ENCODE data around the gene NXPH2. TPM values are rescaled to one million over a fixed set of nuclear protein-coding genes. Genes with fewer than 3 reads are reported as not detected.

Gene NXPH2
- polyA plus RNA-seq, 1 experiment: not detected

- no peak overlapping the region for H3K4me3 ChIP-seq (ENCODE audit: low read depth, low read length)
- H3K36me3 ChIP-seq (ENCODE audit: control insufficient read depth, insufficient read depth, low read length): no peaks in the 10 kb centered on the region
- TF ChIP-seq CTCF (IDR thresholded peaks at IDR 0.05; ENCODE audit: insufficient read depth, low read depth, low read length): no peak
- ChIA-PET CTCF (no interaction called here), POLR2A (no interaction called here)
- no peaks in the 10 kb centered on the region for H3K27me3 ChIP-seq (ENCODE audit: control insufficient read depth, insufficient read depth, low read length)
- DNase-seq (ENCODE audit: low read depth): no peak
These were observed 109.5 kb downstream of the NXPH2 start for GRCh38 chr2:138670734-138671133.

GRCh38 chr2:138665937-138666336 is 114.3 kb downstream of the NXPH2 start:
- no peak for DNase-seq (ENCODE audit: low read depth)
- no peak overlapping the region for H3K4me3 ChIP-seq (ENCODE audit: low read depth, low read length)
- ChIA-PET POLR2A (no interaction called here), CTCF (no interaction called here)
- H3K36me3 ChIP-seq (ENCODE audit: control insufficient read depth, insufficient read depth, low read length): no peaks in the 10 kb centered on the region
- no peak for TF ChIP-seq CTCF (IDR thresholded peaks at IDR 0.05; ENCODE audit: insufficient read depth, low read depth, low read length)
- no peaks in the 10 kb centered on the region for H3K27me3 ChIP-seq (ENCODE audit: control insufficient read depth, insufficient read depth, low read length)

GRCh38 chr2:138658187-138658894 is 121.8 kb downstream of the NXPH2 start:
- Histone ChIP-seq H3K36me3 (ENCODE audit: control insufficient read depth, insufficient read depth, low read length) (no peaks in the 10 kb centered on the region), H3K27me3 (ENCODE audit: control insufficient read depth, insufficient read depth, low read length) (no peaks in the 10 kb centered on the region), H3K4me3 (ENCODE audit: low read depth, low read length) (no peak overlapping the region)
- POLR2A ChIA-PET: no interaction called here
- no peak for TF ChIP-seq CTCF (IDR thresholded peaks at IDR 0.05; ENCODE audit: insufficient read depth, low read depth, low read length)
- DNase-seq (ENCODE audit: low read depth): no peak
- CTCF ChIA-PET: no interaction called here

GRCh38 chr2:138654146-138654545 is 126.0 kb downstream of the NXPH2 start:
- no peak for TF ChIP-seq CTCF (IDR thresholded peaks at IDR 0.05; ENCODE audit: insufficient read depth, low read depth, low read length)
- H3K4me3 ChIP-seq (ENCODE audit: low read depth, low read length): no peak overlapping the region
- ChIA-PET POLR2A (no interaction called here), CTCF (no interaction called here)
- no peaks in the 10 kb centered on the region for H3K27me3 ChIP-seq (ENCODE audit: control insufficient read depth, insufficient read depth, low read length)
- DNase-seq (ENCODE audit: low read depth): no peak
- H3K36me3 ChIP-seq (ENCODE audit: control insufficient read depth, insufficient read depth, low read length): no peaks in the 10 kb centered on the region

- TF ChIP-seq CTCF (IDR thresholded peaks at IDR 0.05; ENCODE audit: insufficient read depth, low read depth, low read length): no peak
- DNase-seq (ENCODE audit: low read depth): no peak
- no peaks in the 10 kb centered on the region for H3K27me3 ChIP-seq (ENCODE audit: control insufficient read depth, insufficient read depth, low read length)
- no peaks in the 10 kb centered on the region for H3K36me3 ChIP-seq (ENCODE audit: control insufficient read depth, insufficient read depth, low read length)
- POLR2A ChIA-PET: no interaction called here
- CTCF ChIA-PET: no interaction called here
- H3K4me3 ChIP-seq (ENCODE audit: low read depth, low read length): no peak overlapping the region
These were observed 127.8 kb downstream of the NXPH2 start for GRCh38 chr2:138652378-138652777.

All from BJ (cell line).